ENCODE results near the gene MAL. TPM values are rescaled to one million over a fixed set of nuclear protein-coding genes. Genes with fewer than 3 reads are reported as not detected.

MAL gene
- not detected in 2 replicates for total RNA-seq

GRCh38 chr2:95025406-95026319 lies at the start of gene MAL:
Gene MAL (plus strand): TSS chr2:95025708. CDS start chr2:95025793, 85 bp downstream.

Small RNAs within 50 kb of the gene (small RNA-seq; reads per million reads assigned to genes)
- gene RN7SL575P = not detected

Other genes starting within 250 kb of the MAL start
- gene TEKT4, start 154.3 kb upstream of the MAL start, total RNA-seq = not detected in 2 replicates
- 28.1 and 31.2 TPM in 2 replicates for gene MRPS5, start 96.1 kb downstream of the MAL start, total RNA-seq
- 14.0 and 18.3 TPM in 2 replicates for gene ZNF514, start 134.1 kb downstream of the MAL start, total RNA-seq
- gene ZNF2, start 140.1 kb downstream of the MAL start, total RNA-seq = 5.5 and 6.2 TPM in 2 replicates
- 4.9 and 9.1 TPM in 2 replicates for gene ZNF892, start 181.8 kb downstream of the MAL start, total RNA-seq
- gene PROM2, start 248.7 kb downstream of the MAL start, total RNA-seq = 0.36 and 0.97 TPM in 2 replicates

All from hair follicle dermal papilla cell (primary cell).